ENCODE results near the gene CFB.

DNA sequence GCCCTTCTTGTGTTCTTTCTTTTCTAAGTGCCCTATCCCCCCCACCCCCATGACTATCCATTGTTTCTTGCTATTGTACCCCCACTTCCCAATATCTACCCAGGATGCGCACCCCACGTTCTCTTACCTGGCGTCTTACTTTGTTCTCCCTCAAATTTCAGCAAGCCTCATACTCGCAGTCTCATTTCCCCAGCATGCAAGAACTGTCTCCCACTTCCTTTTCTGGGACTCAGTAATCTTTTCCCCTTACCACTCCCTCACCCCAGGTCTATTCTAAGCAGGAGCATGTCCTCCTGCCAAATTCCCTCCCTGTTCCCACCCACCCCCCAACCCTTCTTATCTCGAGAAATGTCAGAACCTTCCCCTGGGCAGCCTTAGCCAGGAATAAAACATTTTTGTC is 46.7 kb upstream of the CFB start:
- TF ChIP-seq YY1 (IDR thresholded peaks at IDR 0.05) (no peak), SP1 (IDR thresholded peaks at IDR 0.05) (no peak), GABPA (IDR thresholded peaks at IDR 0.05 in 1 of 2, conservative IDR thresholded peaks at IDR 0.05 in 1 of 2) (no peak)
- TF ChIP-seq, protein P1, sequence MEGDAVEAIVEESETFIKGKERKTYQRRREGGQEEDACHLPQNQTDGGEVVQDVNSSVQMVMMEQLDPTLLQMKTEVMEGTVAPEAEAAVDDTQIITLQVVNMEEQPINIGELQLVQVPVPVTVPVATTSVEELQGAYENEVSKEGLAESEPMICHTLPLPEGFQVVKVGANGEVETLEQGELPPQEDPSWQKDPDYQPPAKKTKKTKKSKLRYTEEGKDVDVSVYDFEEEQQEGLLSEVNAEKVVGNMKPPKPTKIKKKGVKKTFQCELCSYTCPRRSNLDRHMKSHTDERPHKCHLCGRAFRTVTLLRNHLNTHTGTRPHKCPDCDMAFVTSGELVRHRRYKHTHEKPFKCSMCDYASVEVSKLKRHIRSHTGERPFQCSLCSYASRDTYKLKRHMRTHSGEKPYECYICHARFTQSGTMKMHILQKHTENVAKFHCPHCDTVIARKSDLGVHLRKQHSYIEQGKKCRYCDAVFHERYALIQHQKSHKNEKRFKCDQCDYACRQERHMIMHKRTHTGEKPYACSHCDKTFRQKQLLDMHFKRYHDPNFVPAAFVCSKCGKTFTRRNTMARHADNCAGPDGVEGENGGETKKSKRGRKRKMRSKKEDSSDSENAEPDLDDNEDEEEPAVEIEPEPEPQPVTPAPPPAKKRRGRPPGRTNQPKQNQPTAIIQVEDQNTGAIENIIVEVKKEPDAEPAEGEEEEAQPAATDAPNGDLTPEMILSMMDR (IDR thresholded peaks at IDR 0.05; ENCODE audit: low read depth, low read length, missing input control): no peak
